ENCODE data around the gene PHC2. TPM values are rescaled to one million over a fixed set of nuclear protein-coding genes. Genes with fewer than 3 reads are reported as not detected.

Gene PHC2
- total RNA-seq, 1 experiment from 2014 or later = 9.4 TPM

DNA sequence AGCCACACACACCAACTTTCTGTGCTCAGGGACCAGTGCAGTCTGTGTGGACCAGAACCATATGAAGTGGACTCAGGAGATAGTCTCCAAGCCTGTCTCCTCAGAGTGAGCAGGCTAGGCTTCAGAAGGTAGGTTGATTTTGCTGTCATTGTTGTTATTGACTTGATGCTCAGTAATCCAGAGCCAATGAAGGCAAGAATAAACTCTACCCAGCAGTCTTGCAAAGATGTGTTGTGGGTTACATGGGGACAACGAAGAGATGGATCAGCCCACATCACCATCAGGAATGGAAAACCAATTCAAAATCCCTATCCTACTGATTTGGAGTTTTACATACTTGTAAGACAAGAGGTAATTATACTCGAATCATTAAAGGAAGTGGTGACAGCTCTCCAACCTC, 37.4 kb downstream of the PHC2 start:
- Histone ChIP-seq H2BK12ac (ENCODE audit: insufficient read length, low read depth, low read length) (no peak overlapping the region), H3K79me1 (ENCODE audit: insufficient read depth, low read depth, low read length, poor library complexity, severe bottlenecking) (no peaks in the 10 kb centered on the region), H3K79me2 (ENCODE audit: insufficient read depth, low read length) (no peaks in the 10 kb centered on the region), H4K20me1 (ENCODE audit: control insufficient read depth, insufficient read depth, insufficient read length) (peaks cover 3% of the 10 kb centered on the region), H2AK5ac (ENCODE audit: insufficient read length, low read length) (no peak overlapping the region), H4K5ac (ENCODE audit: insufficient read length, low read depth, low read length) (no peak overlapping the region), H4K91ac (ENCODE audit: insufficient read length, low read depth, low read length) (no peak overlapping the region), H2BK120ac (ENCODE audit: low read depth, low read length, poor library complexity, severe bottlenecking) (no peak overlapping the region), H3K27ac (ENCODE audit: insufficient read length, low read depth, low read length) (no peak overlapping the region), H3K4ac (ENCODE audit: low read depth, low read length) (no peak overlapping the region), H3K9ac (ENCODE audit: extremely low read depth, insufficient read length, low read length) (no peak overlapping the region), H3K23me2 (ENCODE audit: insufficient read length, low read depth, low read length, poor library complexity, severe bottlenecking) (no peaks in the 10 kb centered on the region), H3K18ac (ENCODE audit: insufficient read length, low read depth, low read length) (no peak overlapping the region), H2BK20ac (ENCODE audit: low read depth, low read length, poor library complexity, severe bottlenecking) (no peak overlapping the region), H3K27me3 (ENCODE audit: insufficient read depth, low read length) (no peaks in the 10 kb centered on the region), H3K23ac (ENCODE audit: insufficient read length, low read depth, low read length) (no peak overlapping the region), H3K4me1 (ENCODE audit: insufficient read depth, low read length) (peaks cover 4% of the 10 kb centered on the region; the same call in 1 of the 2 replicates), H3K14ac (ENCODE audit: insufficient read depth, low read length) (no peak overlapping the region), H2AFZ (ENCODE audit: low read length) (no peak overlapping the region), H3T11ph (ENCODE audit: low read length) (no peak overlapping the region), H4K8ac (replicated peaks; ENCODE audit: insufficient read length, low read depth, low read length) (no peak overlapping the region), H2BK15ac (ENCODE audit: low read depth, low read length) (no peak overlapping the region), H2BK5ac (ENCODE audit: insufficient read length, low read length) (no peak overlapping the region), H3K9me3 (ENCODE audit: control insufficient read depth, low read depth, low read length) (no peaks in the 10 kb centered on the region), H3K56ac (ENCODE audit: insufficient read length, low read depth, low read length) (no peak overlapping the region), H3K4me2 (ENCODE audit: insufficient read depth, insufficient read length, low read length) (no peak overlapping the region)
- peaks cover 22 to 30% of the 10 kb centered on the region in 2 experiments for H3K4me1 Mint-ChIP-seq
- DNase-seq = no peak
- no peaks in the 10 kb centered on the region for H3K27me3 Mint-ChIP-seq (ENCODE audit: low read depth)
- TF ChIP-seq, protein P1, sequence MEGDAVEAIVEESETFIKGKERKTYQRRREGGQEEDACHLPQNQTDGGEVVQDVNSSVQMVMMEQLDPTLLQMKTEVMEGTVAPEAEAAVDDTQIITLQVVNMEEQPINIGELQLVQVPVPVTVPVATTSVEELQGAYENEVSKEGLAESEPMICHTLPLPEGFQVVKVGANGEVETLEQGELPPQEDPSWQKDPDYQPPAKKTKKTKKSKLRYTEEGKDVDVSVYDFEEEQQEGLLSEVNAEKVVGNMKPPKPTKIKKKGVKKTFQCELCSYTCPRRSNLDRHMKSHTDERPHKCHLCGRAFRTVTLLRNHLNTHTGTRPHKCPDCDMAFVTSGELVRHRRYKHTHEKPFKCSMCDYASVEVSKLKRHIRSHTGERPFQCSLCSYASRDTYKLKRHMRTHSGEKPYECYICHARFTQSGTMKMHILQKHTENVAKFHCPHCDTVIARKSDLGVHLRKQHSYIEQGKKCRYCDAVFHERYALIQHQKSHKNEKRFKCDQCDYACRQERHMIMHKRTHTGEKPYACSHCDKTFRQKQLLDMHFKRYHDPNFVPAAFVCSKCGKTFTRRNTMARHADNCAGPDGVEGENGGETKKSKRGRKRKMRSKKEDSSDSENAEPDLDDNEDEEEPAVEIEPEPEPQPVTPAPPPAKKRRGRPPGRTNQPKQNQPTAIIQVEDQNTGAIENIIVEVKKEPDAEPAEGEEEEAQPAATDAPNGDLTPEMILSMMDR (conservative IDR thresholded peaks at IDR 0.05) = no peak
- H3K4me3 Mint-ChIP-seq = no peak overlapping the region
- peaks cover 2 to 3% of the 10 kb centered on the region in 2 experiments; a peak in 2 of 5 replicates for H3K9me3 Mint-ChIP-seq
- no CpG with 5 or more reads among the region's 2 CpGs for WGBS (ENCODE audit: extremely low coverage, insufficient read length, low lambda C conversion rate)
- peak overlapping the region in 1 of 3 experiments; percentile 76; a peak in 1 of 7 replicates for H3K27ac Mint-ChIP-seq
- peaks cover 0 to 5% (median 0%) of the 10 kb centered on the region in 3 experiments; a peak in 1 of 7 replicates for H3K36me3 Mint-ChIP-seq (ENCODE audit: insufficient read depth in 1 of 3, low read depth in 3 of 3)

Measured in H9 (cell line).